NCI-H748 treated with DMSO at 0.1 percent for 48 hours (cell line): ENCODE measurements around the gene WFDC6.

Source experiments
- DNase-seq: peaks from one replicate; lab custom pipeline; 2025; lab: John Stamatoyannopoulos, UW

WFDC6 gene

DNA sequence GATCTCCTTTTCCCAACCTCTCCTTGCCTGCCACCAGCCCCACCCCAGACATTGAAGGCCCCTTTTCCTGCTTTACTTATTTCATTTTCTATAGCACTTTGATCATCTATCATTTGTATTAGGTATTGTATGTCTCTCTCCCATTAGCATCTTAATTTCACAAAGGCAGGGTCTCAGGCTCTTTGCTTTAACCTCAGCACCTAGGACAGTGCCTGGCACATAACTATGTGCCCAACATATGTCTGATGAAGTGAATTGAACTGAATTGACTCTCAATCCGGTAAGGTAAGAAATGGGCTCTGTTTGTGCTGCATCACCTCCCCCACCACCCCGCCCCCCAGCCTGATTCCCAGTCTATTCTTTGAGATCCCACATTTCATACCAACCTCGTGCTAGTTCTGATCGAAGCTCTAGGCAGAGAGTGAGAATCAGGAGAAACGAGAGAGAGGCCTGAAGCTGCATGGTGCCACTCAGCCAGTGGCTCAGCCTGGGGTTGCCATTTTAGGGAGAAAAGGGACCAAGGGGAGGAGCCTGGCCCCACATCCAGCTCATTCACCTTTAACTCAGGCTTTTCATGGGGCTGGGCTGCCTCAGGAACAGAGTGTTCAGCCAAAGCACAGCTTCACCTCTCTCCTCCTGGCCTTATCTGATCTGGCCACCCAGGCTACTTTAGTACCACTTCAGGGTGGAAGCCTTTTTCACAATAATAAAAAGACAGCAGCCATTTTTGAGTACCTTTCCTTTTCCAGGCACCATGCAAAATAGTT lies 24.0 kb downstream of the WFDC6 start, which contains the start of gene SPINT3:
Gene SPINT3, minus strand, starts transcription at position 476 of the 767 bp plus-strand sequence. Its CDS starts 14 bp downstream, at position 462.
- DNase-seq = no peak

DNA sequence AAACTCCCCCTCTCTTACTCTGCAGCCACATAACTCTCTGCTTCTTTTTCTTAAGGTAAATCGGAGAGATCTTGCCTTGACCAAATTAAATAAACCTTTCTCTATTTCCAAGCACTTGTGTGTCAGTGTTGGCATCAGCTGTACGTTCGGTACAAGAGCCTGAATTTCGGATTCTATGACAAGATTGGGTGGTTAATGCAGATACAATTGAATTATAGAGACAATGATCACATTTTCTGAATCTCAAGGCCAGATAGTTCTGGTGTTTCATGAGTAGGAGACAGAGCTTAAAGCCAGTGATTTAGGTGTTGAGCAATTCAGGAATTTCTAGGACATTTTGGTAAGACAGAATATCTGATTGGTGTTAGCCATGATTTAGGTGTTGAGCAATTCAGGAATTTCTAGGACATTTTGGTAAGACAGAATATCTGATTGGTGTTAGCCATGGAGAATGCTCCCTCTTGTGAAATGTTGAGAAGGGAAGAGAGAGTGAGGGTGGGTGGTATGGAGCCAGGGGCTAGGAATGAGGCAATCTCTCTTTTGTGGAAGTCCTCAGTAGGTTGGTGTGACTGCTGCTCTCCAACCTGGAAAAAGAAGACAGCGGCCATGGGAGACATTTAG lies 28.9 kb downstream of the WFDC6 start:
- no peak for DNase-seq

DNA sequence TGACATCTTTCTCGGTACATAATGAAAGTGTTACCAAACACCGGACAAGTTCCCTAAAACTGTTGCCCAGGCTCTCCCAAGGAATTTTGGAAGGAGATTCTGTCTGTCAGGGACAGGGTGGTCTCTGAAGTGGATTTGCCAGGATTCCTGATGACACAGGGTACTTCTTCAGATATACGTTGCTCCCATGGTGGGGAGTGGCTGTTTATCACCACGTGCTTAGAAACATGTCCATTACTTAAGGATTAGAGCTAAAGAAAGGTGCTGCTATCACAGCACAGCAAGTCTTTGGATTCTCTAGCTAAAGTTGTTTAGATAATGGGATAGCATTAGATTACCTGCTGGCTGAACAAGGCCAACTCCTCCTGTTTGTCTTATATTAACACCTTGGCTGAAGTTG lies 30.2 kb downstream of the WFDC6 start:
- DNase-seq = no peak

DNA sequence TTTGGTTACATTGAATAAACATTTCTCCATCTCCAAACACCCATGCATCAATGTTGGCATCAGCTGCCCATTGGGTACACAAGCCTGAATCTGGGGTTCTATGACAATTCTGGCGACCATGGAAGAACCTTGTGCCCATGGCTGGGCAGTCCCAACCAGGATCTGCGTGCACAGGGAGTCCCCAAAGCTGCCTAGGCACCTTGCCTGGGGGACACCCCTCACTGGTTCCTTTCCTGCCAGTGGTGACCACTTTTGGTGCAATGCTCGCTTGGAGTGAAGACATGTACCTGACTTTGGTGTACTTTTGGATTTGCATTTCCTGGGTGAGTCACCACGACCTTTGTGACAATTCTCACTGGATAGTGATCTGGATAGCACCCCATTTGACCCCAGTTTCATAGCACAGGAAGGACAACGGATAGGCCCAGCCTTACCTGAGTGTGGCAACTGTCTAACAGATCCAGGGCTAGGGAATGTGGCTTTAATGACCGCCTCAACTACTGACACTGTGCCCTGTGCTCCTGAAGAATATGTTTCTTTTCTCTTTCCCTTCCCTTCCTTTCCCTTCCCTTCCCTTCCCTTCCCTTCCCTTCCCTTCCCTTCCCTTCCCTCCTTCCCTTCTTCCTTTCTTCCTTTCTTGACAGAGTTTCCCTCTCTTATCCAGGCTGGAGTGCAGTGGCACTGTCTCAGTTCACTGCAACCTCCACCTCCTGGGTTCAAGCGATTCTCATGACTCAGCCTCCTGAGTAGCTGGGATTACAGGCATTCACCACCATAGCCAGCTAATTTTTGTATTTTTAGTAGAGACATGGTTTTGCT lies 31.0 kb downstream of the WFDC6 start:
- DNase-seq = no peak

DNA sequence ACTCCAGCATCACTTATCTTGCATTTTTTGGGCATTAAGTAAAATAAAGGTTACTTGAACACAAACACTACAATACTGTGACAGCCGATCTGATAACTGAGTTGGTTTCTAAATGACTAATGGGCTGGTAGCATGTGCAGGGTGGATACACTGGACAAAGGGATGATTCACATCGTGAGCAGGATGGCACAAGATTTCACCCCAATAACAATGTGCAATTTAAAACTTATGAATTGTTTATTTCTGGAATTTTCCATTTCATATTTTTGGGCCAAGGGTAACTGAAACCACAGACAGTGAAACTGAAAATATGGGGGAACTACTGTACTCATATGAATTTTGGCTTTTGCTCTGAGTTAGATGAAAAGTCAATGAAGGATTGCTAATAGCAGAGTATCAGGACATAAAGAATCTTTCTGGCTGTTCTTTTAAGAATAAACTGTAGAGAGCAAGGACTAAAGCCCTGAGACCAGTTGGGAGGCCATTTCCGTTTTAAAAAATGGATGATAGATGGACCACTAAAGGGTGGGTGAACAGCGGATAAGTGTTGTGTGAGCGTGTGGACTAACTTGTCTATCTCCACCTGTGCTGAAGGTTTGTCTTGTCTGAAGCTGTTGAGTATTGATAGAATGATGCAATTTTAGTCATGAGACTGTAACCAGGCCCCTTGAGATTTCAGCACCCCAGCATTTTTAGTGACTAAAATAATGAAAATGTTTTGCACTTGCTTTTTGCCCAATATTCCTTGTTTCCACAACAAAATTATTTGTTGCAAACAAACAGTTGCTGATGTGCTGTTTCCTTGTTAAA lies 32.1 kb downstream of the WFDC6 start:
- no peak for DNase-seq

DNA sequence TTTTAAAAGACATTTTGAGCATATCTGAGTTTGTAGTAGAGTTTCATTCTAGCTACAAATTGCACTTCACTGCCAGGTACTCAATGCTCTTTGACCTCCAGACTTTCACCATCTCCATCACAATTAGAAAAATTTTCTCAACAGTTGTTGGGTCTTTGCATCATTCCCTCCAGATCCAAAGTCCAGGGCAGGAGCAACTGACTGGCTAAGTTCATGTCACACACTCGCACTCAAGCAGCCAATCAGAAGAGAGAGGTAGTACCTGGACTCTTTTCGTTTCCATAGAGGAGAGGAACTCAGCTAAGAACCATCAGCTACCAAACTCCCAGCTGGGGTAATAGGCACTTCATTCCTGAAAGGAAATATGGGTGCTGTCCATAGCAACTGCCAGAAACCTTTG lies 32.9 kb downstream of the WFDC6 start:
- no peak for DNase-seq

DNA sequence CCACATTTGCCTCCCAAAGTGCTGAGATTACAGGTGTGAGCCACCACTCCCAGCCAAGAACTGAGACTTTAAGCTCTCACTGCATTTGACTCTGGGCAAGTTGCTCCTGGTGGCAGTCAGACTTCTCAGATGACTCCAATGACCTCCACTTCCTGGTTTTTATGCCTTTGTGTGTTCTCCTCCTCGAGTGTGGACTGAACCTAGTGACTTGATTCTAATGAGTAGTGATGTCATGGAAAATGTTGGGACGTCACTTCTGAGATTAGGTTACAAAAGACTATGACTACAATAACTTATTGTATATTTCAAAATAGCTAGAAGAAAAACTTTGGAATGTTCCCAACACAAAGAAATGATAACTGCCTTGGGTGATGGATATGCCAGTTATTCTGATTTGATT lies 35.9 kb downstream of the WFDC6 start:
- DNase-seq = no peak

DNA sequence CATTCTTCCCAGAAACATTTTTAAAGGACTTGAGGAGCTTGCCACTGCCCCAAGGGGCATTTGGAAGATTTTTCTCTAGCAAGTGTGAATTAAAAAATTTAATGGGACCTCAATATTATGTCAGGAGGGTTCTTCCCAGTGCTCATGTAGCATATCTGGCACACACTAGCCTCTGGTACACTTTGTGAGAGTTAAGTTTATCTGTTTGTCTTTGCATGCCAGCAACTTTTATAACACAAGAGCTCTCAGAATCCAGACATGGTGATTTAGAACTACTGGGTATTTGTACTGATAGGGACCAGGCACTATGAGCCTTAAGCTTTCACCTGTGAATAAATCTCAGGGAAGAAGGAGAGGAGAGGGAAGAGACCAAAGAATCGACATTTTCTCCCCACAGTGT lies 36.7 kb downstream of the WFDC6 start:
- DNase-seq = no peak

DNA sequence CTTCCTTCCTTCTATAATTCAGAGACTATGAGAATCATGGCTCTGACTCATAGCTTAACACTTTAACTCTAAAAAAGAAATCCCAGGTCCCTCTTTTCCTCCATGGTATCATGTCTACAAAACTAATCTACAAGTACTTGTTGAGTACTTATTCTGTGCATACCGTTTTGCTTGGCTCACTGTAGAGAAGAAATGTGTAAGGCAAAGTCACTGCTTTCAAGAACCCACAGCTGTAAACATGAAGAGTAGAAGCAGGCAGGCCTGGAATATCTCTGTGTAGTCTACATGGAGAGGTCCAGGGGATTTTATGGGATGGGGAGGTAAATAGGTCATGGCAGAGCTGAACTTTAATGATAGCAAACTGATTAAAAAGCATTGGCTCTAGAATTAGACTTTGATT lies 37.7 kb downstream of the WFDC6 start:
- DNase-seq = no peak

DNA sequence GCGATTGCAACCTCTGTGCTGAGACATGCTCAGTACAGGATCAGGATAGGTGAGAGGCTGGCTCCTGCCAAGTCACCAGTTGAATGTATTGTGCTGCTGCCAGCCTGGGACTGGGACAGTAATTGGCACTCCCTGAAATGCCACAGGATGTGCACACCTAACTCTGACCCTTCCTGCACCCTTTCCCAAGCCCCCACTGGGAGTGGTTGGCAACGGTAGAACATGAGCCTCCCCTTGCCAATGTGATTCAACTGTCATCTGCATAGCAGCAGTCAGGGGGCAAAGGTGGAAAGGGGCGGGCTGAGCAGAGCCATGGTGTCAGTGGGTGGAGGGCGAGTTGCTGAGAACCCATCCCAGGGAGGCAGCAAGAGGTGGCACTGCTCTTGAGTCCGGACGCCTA lies 39.3 kb downstream of the WFDC6 start:
- no peak for DNase-seq

DNA sequence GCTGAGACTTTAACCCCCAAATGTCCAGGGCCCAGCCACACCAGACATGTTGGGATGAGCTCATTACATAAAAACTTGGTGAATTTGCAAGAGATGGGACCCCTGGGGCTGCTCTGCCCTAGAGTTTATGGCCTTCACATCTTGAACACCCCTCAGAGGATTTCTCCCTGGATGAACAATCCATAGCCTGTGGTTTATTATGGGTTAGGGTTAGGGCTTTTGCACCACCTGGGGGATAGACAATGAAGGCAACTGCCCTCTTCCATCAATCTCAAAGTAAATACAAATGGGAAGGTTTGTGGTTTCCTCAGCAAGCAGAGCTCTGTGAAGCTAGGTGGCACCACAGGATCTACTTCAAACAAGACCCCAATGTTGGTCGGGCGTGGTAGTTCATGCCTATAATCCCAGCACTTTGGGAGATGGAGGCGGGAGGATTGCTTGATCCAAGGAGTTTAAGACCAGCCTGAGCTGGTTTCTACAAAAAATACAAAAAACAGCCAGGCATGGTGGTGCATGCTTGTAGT lies 41.2 kb downstream of the WFDC6 start:
- no peak for DNase-seq

DNA sequence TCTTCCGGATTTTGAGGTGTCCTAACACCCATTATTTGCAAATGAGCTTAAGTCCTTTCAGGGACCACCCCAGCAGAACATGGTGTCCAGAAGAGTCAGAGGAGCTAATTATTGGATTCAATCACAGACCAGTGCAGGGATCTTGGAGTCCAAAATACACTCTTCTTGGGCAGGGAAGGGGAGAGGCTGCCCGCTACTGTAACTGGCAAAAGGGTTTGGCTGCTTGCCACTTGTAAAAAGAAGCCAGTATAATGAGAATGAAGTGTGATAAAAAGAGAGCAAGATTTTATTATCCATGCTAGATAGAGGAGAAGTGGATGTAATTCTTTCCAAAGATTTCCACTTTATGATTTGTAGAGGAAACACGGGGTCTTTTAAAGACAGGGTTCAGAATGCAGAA lies 43.1 kb downstream of the WFDC6 start:
- no peak for DNase-seq

DNA sequence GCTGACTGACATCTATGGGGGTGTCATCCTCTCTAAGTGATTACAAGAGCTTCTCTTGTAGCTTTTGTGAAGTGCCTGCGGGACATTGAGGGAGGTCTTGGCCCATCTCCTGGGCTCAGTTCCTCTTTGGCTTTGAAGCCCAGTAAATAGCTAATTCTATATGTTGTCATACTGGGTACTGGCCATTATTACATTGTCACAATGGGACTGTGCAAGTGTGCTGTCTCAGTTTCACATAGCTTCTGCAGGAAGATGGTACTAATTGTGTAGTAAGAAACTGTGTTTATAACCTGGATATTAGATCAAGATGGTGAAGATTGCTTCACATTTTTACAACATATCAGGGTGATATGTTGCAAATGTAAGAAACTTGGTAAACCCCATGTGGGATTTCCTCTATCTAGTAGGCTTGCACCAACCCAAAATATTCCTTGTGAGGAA lies 43.8 kb downstream of the WFDC6 start:
- DNase-seq = no peak

DNA sequence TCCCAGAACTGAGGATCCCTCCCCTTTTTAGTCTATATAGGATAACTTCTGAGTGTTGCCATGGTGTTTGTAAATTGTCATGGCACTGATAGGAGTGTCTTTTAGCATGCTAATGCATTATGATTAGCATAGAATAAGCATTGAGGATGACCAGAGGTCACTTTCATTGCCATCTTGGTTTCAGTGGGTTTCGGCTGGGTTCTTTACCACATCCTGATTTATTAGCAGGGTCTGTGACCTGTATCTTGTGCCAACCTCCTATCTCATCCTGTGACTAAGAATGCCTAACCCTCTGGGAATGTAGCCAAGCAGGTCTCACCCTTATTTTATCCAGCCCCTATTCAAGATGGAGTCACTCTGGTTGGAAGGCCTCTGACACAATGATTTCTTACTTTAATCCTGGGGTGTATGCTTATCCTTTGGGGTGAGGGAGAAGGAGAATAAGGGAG lies 50.2 kb downstream of the WFDC6 start:
- no peak for DNase-seq

DNA sequence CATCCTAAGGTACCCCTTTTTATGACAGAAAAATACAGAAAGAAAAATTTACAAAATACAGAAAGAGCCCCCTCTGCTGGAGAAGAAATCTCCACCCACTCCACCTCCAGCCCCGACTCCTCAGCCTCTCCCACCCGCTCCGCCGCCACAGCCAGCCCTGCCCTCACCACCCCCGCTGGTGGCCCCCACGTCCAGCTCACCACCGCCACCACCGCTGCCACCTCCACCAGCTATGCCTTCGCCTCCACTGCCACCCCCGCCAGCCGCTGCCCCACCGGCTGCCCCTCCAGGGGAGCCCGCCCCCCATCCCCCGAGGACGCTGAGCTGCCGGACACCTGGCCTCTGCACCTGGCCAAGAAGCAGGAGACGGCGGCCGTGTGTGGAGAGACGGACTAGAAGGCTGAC lies 52.0 kb downstream of the WFDC6 start:
- no peak for DNase-seq

DNA sequence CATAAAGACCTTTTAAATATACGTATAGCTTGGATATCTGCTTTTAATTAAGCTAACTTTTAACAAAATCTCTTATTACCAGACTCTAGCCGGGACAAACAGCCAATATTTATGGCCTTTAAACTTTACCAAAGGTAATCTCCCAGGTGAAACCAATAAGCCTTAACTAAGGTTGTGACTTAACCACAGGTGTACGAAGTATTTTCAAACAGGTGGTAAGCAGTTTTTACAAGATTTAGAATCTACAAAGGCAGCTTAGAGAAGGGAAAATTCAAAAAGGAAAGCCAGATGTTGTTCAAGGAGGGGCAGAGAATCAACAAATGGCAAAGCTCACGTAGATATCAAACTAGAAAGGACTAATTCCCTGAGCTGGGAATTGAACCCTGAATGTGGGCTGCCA lies 53.9 kb downstream of the WFDC6 start:
- no peak for DNase-seq

DNA sequence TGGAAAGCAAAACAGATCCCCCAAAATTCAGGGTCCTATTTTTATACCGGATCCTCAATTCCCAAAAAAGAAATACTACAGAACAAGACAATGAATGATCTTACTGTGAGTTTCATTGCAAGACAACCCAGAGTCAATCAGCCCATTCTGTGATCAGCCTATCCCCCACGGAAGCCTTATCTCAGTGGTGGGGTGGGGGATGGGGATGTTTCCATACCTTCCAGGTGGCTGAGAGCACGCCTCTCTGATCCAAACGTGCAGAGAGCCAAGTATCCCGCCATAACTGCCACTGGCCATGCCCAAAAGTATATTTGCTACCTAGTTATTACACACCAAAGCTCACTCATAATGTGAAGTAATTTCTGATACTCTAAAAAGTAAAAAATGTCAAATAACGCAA lies 54.6 kb downstream of the WFDC6 start:
- no peak for DNase-seq
